HG03108 (cell line): ENCODE results near the gene GYPC.
"Not testable (repeated sequence)": the region's sequence is repeated elsewhere in the genome, so short reads cannot be mapped to it uniquely, and the experiment has no call there.

Experiments
- ATAC-seq: cut with Tn5 transposase; IDR thresholded peaks from one replicate; pipeline ENCODE4 v1.9.1; 2021; ENCODE audit warnings: moderate library complexity; ENCODE audit not compliant: unreplicated experiment

Gene GYPC

DNA sequence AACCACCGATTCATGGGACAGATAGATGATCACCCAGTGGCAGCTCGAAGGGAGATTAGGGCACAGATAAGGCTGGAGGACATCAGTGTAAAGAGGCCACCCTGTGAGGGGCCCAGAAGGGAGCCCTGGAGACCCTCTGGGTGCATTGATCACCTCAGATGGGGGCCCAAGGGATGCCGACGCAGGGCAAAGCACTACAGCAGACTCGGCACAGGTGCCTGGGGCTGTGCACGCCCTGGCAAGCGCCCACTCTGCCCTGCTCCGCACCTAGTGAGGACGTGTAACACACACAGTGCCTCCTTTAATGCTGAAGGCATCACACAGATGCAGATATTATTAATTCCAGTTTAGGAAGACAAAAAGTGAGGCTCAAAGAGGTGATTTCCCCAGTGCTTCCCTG is 9.5 kb downstream of the GYPC start:
- ATAC-seq: no peak

DNA sequence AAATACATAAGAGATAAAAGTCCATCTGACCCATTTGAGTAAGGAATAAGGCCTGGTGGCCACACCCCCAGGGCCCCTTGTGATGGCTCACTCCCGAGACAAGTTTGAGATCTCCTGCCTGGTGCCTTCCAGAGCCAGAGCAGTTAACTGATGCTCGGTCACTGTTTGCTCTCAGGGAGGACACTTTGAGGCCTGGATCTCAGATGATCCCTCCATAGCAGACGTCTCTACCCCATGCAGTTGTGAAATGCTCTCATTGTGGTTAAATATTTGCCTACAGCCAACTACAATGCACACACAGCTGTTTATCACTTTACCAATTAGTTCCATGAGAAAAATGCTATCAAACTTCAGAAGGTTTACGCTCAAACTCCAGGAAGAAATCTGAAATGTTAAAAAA is 12.3 kb downstream of the GYPC start:
- no peak for ATAC-seq

DNA sequence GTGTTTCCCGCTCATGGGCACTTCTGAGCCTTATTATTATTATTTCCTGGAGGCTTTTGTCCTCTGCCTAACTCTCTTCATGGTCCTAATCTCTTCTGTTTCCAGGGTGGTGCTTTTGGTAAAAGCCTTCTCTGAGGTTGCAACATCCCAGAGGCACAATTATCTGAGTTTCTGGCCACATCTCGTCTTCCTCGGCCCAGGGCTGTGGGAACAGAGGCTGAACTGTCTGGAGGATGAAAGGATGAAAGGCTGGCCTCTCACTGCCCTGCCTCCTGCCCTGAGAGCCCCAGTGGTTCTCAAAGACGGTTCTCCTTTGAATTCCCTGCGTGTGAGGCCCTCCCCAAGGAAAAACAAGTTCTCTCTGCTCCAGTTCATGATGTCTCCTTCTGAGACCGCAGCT is 13.8 kb downstream of the GYPC start:
- no peak for ATAC-seq

DNA sequence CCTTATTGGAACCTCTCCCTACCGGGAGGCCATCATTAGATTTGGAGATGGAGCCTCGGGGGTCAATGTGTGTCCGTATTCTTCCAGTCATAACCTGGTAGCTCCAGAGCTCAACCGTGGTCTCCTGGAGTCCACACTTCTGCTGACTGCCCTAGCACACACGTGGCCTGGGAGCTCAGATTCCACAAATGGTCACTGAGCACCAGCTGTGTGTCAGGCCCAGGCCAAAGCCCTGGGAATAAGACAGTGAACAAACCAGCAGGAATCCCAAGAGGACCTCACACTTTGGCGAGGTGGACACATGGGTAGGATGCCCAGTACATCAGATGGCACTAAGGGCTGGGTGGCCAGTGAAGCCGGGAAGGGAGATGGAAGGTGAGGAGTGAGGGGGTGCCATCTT is 15.5 kb downstream of the GYPC start:
- no peak for ATAC-seq

DNA sequence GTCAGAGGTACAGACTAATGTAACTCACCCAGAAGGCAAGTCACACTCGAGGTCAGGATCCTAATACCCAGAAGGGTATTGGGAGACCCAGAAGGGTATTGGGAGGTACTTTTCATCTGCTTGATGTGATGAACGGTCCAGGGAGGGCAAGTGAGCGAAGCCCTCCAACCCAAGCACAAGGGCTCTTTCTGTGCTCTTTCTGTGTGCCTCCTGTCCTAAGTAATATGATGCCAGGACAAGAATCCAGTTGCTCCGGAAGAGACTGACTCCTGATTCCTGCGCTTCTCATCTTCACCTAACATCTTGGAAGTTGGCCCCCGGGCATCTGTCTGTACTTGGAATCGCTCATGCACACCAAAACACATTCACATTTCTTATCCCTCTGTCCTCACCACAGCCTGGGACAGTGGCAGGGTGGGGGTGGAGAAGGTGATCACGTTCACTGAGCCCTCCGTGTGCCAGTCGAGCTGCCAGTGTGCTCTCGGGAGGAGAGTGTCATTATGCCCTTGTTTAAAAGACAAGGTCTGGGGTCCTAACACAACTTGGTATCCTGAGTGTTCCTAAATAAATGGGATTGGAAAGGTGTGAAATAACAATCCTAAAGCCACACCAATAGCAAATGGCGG is 17.1 kb downstream of the GYPC start:
- no peak for ATAC-seq

DNA sequence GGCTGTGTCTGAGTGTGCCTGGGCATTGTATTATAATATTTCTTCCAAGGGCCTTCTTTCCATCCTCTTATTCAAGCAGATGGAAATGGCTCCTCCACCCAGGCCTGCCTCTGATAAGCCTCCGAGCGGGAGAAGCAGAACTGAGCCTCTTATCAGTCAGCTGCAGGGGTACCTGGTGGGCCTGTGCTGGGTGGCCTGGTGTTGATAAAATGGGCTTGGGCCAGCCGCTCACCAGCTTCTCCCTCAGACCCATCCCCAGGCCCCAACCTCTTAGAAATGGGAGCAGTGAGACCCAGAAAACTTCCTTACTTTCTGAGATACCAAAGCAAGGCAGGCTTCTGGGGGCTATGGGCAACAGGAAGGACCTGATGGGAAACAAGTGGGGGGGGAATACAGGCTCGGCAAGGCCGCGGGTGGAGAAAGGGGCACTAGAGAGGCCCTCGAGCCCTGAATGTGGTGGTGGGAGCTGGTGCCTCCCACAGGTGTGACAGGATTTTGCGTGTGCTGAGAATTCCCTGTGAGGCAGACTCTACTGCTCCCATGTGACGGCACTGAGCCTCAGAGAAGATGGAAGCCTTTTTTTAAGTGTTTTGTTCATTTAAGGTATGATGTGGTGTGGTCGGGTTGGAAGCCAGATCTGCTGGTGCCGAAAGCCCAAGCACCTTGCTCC is 18.3 kb downstream of the GYPC start:
- no peak for ATAC-seq

DNA sequence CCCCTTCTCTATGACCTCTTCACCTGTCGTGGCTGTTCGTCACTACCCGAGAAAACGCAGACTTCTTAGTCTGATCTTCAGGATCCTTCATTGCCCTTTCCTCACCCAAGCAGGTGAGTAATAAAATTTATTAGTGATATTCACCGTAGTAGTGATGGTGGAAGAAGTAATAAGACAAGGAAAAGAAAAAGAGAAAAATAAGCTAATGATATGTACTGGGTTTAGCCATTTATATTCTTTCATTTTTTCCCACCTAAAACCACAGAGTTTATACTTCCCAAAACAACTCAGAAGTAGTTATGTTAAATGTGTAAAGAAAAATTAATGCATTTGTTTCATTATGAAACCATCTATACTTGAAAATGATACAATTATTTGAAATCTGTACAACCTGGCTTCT is 19.7 kb downstream of the GYPC start:
- no peak for ATAC-seq

DNA sequence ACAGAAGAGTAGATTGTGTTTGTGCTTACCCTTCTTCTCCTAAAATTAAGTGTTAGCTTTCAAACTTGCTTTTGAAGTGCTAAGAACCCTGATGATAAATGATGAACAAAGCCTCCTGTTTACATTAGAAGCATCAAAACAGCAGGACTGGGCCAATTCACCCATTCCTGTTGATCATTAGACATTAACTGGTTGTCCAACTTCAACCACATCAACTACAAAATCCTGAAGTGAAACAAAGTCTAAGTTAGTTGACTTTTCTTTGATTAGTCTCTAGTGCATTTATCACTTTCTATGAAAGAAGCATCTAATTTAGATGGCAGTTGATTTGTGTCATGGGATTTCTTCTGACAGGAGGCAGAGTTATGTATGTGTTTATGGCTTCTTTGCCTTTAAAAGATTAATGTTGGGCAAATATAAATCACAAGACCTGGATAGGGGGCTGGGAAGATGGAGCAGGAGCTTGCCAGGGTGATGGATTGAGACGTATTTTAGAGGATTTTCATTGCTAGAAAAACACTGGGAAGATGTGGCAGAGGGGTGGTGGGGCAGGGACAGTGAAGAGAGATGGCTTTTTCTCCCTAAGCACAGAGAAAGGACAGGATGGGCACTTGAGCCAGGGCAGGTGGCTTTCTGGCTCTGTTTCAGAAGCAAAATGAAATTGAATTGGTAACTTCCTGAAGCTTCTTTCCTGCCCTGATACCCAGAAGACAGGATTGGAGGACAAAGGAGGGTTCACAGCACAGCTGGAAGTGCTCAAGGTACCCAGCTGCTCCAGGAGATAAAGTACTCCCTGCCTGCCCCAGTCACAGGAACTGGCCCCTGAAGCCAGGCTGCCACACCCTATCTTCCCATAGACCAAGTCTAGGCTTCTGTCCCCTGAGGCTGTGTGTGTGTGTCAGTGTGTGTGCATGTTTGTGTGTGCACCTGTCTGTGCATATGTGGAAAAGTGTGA is 20.5 kb downstream of the GYPC start:
- ATAC-seq: no peak

DNA sequence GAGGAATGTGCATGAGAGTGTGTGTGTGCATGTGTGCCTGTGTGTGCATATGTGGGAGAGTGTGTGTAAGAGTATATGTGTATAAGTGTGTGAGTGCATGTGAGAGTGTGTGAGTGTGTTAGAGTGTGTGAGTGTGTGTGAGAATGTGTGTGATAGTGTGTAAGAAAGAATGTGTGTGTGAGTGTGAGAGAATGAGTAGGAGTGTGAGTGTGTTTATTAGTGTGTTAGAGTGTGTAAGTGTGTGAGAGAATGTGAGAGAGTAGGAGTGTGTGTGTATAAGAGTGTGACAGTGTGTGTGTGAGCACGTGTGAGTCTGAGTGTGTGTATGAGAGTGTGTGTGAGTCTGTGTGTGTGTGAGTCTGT is 21.2 kb downstream of the GYPC start:
- ATAC-seq: no peak

DNA sequence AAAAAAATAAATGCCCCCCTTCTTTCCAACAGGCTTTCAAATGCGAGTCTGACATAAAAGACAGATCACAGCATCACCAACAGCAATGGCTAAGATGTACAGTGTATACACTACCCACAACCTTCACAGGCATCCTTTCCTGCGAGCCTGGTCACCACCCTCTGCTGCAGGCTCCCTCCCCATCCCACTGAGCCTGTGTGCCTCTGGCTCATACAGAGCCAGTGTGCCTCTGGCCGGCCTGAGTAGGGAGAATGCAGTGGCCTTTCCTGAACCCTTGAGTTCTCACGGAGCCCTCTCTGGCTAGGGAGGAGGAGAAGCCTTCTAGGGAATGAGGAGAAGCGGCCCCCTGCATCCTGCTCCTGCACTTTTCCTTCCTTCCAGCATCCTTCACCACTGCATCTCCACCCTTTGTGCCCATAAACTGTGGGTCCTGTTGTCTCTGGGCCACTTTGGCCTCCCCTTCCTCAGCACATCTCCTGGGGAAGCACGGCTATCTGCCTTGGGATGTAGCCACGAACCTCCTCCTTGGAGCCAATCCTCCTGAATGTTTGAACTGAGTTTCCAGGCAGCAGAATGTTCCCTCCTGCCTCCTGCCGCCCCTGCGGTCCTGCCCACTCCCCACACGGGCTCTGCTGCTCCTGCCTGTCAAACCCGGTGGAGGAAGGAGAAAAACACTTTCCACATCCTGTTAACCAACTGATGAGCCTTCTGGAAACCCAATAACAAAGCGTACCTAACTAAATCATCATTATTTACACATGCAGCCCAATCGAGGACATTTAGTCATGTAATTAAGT is 22.5 kb downstream of the GYPC start:
- ATAC-seq: no peak

DNA sequence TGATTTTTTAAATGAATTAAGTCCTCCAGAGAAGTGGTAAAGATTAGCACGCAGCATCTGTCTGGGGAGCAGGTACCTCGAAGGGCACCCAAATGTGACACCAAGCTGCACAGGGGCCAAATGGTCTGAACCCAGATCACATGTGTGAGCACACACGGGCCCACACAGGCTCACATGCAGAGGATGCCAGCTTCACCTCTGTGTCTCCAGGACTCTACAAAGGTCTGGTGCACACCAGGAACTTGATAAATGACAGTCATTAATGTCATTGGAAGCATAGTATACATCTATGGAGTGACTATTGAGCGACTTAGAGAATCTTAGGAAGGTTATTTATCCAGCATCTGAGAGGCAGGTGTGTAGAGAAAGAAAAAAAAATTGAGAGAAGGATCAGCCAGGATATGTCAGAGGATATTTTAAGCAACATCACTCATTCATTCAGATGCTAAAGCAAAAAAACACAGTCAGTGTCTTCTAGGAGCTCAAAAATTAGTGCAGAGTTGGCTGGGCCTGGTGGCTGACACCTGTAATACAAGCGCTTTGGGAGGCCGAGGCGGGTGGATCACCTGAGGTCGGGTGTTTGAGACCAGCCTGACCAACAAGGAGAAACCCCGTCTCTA is 23.2 kb downstream of the GYPC start:
- no peak for ATAC-seq

DNA sequence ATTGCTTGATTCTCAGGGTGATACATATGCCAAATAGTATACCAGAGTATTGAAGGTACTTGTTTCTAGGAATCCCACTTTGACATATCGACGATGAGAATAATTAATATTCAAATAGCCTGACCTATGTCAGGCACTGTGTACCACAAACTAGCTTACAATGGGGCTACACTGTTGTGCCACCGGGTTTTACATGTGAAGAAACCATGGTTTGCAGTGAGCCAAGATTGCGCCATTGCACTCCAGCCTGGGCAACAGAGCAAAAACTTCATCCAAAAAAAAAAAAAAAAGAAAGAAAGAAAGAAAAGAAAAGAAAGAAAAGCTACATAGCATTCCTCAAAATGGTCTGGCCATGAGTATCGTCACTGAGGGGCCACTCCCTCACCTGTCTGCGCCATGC is 25.5 kb downstream of the GYPC start:
- no peak for ATAC-seq

DNA sequence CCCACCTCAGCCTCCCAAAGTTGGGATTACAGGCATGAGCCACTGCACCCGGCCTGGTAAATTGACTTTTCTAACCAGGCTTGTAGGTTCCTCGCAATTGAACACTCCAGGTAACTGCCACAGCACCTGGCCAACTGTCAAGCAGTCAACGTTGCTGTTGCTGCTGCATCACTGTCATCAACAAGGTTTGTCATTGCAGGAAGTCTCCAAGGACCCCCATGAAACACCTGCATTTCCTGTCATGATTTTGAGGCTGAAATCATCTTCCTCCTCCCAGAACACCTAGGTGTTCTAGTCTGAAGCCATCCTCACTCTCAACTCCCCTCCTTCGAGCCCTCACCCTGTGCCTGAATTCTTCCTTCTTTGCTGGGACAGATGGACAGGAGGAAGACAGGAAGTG is 29.7 kb downstream of the GYPC start:
- no peak for ATAC-seq

DNA sequence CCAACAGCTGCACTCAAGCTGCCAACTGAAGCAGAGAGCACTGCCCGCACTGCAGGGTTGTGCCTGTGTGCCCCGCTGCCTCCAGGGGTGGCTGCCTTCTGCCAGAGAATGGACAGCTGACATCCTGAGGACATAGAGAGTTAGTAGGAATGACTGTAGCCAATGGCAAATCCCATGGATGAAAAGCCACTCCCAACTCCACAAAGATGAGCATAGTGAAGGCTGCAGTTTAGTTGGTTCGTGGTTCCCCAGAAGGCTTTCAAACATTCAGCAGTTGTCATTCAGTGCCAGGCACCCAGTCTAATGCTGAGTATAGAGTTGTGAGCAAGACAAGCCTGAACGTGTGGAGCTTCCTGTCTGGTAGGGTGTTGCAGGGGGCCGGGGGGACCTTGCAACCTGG is 30.3 kb downstream of the GYPC start:
- ATAC-seq: no peak

DNA sequence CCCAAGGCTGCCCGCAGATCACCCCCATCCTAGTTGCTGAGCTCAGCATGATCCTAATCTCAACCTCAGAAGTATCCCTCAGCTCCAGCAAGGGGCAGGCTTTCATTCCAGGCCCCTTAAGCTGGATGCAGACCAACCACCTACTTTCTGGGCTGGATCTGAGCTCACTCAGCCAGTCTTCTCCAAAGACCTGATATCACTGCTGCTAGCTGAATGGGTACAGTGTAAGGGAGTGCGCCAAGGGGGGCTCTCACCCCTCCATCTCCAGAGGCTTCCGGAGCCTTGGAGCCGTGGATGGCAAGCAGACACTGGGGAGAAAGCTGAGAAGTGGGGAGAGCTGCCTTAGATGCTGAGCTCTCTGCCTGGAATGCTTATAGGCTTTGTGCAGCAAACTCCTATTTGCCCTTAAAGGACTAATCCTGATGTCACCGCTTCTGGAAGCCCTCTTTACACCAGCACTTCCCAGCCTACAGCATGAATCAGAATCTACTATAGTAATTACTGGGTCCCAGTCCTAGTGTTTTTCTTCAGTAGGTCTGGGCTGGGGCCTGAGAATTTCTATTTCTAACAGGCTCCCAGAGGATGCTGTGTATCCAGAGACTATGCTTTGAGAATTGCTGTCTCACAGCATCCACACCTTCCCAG is 31.0 kb downstream of the GYPC start:
- ATAC-seq: no peak

DNA sequence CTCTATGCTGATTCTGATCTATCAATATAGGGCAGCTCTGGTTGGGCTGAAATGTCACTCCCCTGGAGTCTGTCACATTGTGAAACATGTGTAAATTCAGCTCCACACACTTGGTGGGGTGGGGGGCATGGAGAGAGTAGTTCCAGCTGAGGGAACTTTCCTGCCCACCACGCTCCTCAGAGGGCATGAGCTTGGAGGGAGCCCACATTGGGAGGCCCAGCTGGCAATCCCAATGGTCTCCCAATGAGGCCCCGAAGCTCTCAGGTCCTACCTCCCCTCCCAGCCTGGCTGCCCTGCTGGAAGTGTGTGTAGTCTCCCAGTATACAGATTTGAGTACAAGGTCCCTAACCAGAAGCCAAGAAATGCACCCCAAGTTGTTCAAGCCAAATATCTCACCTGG is 31.5 kb downstream of the GYPC start:
- no peak for ATAC-seq

DNA sequence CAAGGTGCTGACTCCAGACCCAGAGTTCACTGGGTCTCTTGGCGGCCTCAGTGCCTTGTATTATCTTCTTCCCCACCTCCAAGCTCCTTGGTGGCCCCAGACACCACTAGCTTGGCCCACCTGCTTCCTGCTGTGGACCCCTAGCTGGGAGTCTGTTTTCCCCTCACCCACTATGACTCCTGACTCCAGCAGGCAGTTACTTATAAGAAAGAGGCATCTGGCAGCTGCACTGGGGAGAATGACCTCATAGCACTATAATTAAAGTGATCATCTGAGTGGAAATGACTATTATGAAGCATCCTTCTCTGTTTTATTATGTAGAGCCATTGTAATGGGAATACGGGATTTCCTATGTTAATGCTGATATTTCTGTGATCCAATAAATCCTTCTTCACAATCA is 32.6 kb downstream of the GYPC start:
- ATAC-seq: not testable (repeated sequence)

DNA sequence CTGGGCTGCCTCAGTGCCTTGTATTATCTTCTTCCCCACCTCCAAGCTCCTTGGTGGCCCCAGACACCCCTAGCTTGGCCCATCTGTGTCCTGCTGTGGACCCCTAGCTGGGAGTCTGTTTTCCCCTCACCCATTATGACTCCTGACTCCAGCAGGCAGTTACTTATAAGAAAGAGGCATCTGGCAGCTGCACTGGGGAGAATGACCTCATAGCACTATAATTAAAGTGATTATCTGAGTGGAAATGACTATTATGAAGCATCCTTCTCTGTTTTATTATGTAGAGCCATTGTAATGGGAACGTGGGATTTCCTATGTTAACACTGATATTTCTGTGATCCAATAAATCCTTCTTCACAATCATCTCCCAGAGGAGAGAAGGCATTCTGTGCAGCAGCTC is 36.3 kb downstream of the GYPC start:
- ATAC-seq: not testable (repeated sequence)

DNA sequence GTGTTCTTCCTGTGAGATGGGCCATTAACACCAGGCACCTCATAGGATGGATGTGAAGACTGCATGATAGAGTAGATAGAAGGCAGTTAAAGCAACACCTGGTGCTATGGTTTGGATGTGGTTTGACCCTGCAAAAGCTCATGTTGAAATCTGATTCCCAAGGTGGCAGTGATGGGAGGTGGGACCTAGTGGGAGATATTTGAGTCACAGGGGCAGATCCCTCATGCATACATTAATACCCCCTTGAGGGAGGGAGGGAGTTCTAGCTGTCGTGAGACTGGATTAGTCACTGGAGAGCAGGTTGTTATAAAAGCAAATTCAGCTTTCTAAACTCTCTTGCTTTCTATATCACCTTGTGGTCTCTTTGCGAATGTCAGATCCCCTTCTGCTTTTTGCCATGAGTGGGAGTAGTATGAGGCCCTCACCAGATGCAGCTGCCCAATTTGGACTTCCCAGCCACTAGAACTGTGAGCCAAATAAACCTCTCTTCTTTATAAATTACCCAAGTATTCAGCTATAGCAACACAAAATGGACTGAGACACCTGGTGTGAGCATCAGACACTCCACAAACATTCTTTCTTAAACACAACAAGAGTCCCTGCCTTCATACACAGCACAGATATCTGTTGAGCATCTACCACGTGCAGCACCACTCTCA is 37.1 kb downstream of the GYPC start:
- ATAC-seq: not testable (repeated sequence)
